GM15510 (cell line): Measurements from ENCODE around the gene NUDT14.

Experiments used
- POLR2A ChIP-seq: IDR thresholded peaks from 3 replicates; pipeline ENCODE4 v1.6.1; 2011; ENCODE audit warnings: borderline replicate concordance; ENCODE audit not compliant: insufficient read length; ENCODE audit errors: extremely low read depth

NUDT14 gene

DNA sequence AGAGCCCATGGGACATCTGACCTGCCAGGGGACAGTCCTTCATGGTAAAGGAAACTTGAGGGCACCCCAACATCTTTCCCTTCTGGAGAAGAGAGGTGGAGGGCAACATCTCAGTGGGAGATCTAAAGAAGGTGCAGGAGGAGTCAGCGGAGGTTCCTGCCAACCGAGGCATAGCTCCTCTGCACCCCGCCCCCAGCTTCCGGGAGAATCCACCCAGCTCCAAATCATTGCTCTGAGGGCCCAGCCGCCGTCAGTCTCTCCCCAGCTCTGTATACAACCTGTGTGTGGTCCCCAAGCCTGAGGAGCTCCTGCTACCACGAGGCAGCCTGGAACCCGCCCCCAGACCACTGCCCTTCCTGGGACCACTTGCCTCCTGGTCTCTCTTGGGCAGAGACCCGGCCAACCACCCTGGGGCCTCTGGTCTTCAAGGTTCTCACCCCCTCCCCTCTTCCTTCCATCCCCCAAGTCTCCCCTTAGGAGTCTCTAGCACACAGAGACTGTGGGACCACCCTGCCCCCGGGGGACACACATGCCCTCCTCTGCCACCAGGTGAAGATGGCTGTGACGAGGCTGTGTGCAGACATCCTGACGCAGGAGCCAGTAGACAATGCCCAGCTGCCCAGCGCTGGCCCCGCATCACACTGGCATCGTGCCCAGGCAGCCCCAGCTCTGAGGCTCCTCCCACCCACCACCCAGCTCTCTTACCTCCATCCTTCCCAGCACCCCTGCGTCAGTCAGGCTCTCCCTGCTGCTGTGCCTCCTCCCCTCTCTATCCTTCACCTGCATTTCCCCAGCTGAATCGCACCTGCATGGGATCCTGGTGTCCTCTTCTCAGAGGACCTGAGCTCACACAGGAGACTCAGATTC is 13.0 kb upstream of the NUDT14 start:
- TF ChIP-seq POLR2A, result no peak

DNA sequence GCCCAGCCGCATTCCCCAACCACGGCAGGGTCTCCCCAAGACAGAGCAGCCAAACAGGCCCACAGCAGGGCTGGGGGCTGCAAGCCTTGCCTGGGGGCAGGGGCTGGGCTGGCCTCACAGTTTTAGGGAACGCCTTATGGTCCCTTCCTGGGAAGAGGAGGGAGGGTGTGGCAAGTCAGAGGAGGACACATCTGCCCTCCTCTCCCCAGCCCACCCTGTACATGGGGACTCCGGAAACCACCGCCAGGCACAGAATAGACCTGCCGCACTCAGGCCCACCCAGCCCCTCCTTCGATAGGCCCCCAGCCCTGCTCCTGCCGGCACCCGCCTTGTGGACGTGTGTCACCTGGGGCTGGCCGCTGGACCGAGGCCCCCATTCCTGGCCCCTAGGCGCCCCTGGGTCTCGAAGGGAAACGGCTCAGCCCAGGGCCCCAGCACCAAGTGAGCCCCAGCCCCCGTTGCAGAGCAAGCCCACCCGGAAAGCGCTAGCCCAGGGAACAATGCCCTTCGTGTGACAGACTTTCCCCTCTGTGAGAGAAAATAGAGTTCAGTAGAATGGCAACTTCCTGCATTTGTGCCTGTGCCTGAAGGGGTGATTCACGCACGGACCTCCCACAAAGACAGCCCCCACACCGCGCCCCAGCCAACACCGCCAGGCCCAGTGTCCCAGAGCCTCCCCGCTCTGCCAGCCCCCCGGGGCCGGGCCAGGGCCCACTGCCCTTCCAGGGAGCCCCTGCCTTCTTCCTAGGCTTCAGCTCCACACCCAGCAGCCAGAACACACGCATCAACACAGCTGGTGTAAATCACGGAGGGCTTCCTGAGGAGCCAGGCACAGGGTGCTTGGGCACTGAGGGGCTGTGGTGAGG is 12.0 kb upstream of the NUDT14 start:
- TF ChIP-seq POLR2A, result no peak

DNA sequence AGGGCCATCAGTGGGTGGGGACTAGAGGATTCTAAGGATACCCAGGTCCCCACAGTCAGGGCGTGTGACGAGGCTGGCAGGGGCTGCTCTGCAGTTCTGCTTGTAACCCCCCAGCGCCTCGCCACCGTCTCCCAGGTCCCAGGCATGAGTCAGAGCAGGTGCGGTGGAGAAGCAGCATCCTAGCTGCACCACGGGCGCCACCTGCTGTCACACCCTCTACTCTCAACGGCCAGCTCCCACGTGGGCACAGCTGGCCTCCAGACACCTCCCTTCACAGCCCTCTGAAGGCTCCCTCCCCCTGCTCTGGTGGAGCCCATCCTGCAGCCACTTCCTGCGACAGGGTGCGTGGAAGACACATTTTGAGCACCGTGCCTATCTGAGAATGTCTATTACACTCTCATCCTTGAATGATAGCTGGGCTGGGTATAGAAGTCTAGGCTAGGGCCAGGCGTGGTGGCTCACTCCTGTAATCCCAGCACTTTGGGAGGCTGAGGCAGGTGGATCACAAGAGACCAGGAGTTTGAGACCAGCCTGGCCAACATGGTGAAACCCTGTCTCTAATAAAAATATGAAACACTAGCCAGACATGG is 6.9 kb upstream of the NUDT14 start:
- TF ChIP-seq POLR2A, result no peak

DNA sequence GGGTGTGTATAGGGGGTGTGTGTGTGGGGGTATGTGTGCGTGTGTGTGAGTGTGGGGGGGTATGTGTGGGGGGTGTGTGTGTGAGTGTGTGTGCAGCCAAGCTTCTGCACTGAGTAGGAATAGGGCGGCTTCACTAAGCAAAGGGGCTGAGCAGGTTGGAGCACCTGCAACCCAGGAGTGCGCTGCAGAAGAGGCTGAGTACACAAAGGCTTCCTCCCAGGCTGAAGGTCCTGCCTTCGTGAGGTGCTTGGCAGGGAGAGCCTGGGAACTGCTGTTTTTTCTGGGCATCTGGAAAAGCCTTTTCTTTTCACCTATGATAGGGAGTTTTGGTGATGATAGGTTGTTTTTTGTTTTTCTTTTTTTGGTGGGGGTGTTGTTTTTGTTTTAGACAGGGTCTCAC is 6.0 kb upstream of the NUDT14 start:
- TF ChIP-seq POLR2A, result no peak

DNA sequence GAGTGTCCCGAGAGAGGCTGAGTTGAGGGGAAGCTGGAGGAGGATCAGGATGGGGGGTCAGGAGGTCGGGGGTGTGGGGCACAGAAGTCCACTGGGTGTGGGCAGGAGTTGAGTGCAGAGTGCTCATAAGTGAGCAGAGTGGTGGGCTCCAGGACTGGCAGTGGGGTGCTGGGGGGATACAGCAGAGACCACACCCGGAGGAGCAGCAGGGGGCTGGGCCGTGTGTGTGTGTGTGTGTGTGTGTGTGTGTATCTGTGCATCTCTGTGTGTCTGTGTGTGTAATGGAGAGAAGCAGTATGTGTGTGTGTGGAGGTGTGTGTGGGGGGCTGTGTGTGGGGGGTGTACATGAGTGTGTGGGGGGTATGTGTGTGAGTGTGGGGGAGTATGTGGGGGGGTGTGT is 4.9 kb upstream of the NUDT14 start:
- no peak for TF ChIP-seq POLR2A

DNA sequence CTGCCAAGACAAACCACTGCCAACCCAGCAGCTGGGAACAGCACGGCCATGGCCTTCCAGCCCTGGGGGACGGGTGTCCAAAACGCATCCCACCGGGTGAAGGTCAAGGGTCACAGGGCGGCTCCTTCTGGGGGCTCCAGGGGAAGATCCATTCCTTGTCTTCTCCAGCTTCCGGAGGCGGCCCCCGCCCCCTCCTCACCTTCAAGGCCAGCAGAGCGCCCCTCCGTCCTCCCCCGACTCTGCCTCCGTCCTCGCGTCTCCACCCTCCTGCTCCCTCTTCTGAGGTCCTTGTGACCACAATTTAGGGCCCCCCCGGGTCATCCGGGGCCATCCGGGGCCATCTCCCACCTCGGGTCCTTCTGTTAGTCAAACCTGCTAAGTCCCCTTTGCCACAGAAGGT is 3.9 kb upstream of the NUDT14 start:
- no peak for TF ChIP-seq POLR2A

DNA sequence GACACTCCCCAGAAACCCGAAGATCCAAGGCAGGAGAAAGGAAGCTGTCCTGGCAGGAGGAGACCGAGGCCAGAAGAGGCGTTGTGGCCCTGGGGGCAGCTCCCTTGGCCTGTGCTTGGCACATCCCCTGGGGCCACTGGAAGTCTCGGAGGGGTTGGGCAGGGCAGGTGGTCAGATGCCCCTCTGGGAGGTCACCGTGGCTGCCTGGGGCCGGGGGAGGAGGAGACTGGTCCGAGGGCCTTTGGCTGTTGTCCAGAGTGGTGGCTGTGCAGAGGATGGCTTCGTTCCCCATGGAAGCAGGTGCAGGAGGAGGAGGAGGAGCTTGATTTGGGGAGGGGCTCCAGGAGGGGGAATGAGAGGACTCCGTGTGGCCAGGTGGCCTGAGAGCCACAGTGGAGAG is 3.3 kb upstream of the NUDT14 start:
- TF ChIP-seq POLR2A, result no peak

DNA sequence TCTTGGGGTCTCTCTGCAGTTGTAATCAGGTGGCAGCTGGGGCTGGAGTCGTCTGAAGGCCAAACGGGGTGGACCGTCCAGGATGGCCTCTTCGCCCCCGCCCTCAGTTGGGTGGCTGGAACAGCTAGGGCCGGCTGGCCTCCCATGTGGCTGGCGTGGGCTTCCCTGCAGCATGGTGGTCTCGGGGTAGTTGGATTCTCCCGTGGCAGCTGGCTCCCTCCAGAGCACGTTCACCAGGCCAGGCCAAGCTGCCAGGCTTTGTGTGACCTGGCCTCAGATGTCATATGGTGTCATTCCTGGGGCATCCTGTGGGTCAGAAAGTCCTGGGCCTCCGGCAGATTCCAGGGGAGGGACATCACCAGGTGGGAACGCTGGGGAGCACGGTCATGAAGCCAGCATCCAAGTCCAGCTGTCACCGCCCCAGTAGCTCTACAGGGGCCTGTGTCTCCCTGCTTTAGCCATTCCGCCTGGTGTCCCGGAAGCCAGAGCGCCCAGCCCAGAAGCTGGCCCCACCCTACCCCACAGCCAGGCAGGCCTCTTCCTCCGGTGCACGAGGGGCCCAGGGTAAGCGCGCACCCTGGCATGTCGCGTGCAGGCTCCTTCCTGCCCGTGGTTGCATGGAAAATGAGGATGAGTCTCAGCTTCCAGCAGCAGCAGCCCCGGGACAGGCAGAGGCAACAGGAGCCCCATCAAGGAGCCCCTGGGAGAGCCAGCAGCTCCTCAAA is 1.3 kb upstream of the NUDT14 start:
- no peak for TF ChIP-seq POLR2A

DNA sequence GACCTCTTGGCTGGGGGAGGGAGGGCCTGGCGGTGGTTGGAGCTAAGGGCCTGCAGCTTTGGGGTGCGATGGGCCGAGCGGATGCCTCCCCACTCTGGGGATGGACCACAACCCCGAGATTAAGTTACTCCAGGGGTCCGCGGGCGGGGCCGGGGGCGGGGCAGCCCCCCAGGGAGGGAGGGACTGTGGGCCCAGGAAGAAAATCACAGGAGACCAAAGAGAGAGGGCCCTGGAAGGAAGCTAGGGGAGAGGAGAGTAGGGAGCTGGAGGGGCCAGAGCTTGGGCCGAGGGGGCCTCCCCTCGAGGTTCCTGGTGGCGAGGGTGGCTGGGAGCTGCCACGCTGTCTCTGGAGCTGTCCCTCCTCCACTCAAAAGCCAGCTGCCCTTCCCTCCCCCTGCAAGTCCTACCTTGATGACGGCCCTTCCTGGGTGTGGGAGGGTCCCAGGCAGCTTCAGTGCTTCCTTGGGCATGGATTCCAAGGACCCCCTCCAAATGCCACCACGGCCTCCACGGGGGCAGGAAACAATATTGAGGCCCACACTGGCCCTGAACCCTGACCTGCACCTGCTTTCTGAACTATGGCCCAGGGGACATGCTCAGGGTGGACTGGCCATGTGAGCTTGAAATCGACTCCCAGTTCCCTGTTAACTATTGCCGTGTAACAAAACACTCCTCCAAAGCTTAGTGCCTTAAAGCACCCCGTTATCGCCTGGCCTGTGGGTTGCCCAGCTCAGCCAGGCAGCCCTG is 610 bp upstream of the NUDT14 start:
- no peak for TF ChIP-seq POLR2A

DNA sequence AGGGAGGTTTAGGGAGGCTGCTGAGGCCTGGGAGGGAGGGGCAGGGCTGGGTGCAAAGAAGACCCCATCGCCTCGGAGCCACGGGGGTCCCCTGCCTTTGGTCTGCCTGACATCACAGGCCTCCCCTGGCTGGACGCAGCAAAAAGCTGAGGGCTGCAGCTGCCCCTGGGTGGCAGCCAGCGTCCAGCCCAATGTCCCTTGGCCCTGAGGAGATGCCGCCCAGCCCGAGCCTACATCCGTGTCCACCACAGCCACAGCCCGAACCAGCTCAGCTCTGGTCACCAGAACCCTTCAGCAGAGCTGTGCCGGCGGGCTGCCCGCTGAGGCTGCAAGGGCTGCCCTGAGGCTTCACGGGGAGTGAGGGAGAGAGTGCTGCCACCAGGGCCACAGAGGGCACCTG is 1.9 kb downstream of the NUDT14 start:
- TF ChIP-seq POLR2A, result no peak

DNA sequence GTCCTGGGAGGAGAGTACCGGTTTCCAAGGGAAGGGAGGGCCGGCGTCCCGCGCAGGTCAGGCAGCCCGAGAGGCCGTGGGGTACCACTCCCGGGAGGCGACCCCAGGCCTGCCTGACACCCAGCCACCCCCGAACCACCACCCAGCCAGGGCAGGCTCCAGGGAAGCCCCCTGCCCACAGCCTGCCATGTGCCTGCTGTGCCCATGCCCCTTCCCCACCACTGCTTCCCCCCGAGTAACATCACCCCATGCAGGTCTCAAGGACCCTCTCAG is 2.3 kb downstream of the NUDT14 start:
- TF ChIP-seq POLR2A, result no peak

DNA sequence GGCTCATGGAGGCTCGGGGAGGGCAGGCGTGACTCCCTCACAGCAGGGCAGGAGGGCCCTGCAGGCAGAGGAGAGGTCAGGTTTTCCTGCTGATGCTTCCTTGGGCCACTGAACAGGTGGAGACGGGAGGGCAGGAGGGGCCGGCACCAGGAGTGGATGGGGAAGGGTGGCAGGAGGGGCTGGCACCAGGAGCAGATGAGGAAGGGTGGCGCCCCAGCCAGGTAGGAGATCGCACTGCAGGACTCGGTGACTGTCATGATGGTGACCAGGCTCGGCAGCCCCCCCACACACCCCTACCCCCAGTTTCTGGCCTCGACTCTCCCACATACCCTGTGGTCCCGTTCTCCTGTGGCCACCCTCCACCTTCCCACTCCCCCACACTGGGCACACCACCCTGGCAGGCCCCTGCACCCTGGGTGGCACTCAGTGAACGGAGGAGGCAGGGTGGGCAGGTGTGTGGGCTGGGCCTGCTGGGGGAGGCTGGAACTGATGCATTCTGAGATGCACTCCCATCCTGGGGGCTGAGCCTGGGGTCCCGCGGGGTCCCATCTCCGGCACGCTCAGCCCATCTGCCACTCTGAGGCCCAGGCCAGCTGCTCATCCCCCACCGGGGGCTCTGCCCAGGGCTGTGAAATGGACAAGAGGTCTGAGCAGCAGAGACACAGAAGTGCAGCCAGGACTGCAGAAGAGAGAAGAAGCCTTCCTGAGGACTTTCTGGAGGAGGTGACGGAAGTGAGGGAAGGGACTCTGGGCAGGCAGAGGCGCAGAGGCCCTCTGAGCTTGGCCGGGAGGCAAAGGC is 2.8 kb downstream of the NUDT14 start:
- TF ChIP-seq POLR2A, result no peak

DNA sequence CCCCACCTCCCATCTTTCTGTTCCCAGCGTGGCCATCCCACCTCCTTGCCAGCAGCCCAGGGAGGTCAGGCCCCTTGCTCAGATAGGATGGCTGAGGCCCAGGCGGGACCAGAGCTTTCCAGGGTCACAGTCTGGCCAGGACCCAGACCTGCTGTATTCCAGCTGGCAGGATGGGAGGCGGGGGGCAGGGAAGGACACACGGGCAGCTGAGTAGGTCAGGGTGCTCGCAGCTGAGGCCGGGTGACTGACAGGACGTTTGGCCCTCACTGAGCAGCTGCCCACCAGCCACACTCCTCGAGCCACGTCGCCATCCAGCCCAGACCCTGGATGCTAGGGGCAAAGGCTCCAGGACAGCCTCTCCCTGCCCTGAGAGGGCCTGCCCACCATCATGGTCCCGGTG is 4.0 kb downstream of the NUDT14 start:
- no peak for TF ChIP-seq POLR2A
